ENCODE results near the gene CDKN2B-AS1.

Gene CDKN2B-AS1

DNA sequence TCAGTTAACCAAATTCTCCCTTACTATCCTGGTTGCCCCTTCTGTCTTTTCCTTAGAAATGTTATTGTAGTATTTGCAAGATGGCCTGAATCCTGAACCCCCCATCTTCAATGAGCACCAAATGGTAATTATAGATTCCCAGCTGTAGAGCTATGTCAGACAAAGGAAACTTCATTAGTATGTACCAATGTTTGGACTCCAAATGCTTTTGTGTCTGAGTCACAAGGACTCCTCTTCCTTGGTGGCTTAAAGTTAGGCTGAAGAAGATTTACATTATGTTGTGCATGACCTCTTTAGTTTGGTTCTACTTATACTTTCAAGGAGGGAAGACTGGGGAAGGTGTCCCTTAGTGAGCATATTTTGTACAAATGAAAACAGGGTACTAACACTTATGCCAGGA lies 120.4 kb downstream of the CDKN2B-AS1 start:
- H3K79me2 ChIP-seq (ENCODE audit: control insufficient read depth, insufficient read depth, low read length) = no peaks in the 10 kb centered on the region
- H3K4me2 ChIP-seq (ENCODE audit: low read length) = no peak overlapping the region
- H3K4me3 ChIP-seq (ENCODE audit: low read length) = no peak overlapping the region
- no peaks in the 10 kb centered on the region for H3K36me3 ChIP-seq (ENCODE audit: control insufficient read depth, insufficient read depth, low read length)
- no peak overlapping the region for H2BK5ac ChIP-seq (ENCODE audit: low read length)
- H3K4me1 ChIP-seq (ENCODE audit: control insufficient read depth, low read depth, low read length) = peaks cover 3% of the 10 kb centered on the region
- no peak overlapping the region for H2AK5ac ChIP-seq (ENCODE audit: low read length)
- no peak for DNase-seq
- H4K8ac ChIP-seq (ENCODE audit: low read depth, low read length) = no peak overlapping the region
- H3K27ac ChIP-seq (ENCODE audit: low read depth, low read length) = no peak overlapping the region
- no peak overlapping the region for H2BK120ac ChIP-seq (ENCODE audit: low read depth, low read length)
- no peak overlapping the region for H3K23ac ChIP-seq (ENCODE audit: low read length)
- no peaks in the 10 kb centered on the region for H3K27me3 ChIP-seq (ENCODE audit: insufficient read depth, low read length, poor library complexity)
- H3K4ac ChIP-seq (ENCODE audit: low read depth, low read length) = no peak overlapping the region
- no peak overlapping the region for H4K5ac ChIP-seq (ENCODE audit: low read length)
- H3K79me1 ChIP-seq (ENCODE audit: low read length) = no peaks in the 10 kb centered on the region
- no peak overlapping the region for H3K9ac ChIP-seq (ENCODE audit: low read length)
- no peak overlapping the region for H3K18ac ChIP-seq (ENCODE audit: low read length)
- no peak overlapping the region for H3K56ac ChIP-seq (ENCODE audit: low read length)
- no peak overlapping the region for H2BK15ac ChIP-seq (replicated peaks; ENCODE audit: low read depth)

DNA sequence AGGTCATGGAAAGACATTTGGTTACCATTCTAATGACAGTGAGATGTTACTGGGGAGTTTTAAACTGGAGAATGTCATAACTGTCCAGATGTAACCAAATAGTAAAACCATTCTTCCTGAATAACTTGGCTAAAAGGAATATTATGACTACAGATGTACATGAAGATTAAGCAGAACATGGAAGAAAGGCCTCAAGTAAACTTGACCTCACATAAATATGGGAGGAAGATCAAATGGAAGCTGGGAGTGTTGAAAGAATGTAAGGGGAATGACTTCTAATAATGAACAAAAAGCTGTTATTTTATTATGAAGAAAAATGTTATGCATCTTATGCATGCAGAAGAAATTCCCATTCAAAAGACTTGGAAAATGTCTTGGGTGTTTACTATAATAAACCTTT lies 122.2 kb downstream of the CDKN2B-AS1 start:
- Histone ChIP-seq H3K18ac (ENCODE audit: low read length) (no peak overlapping the region), H2BK120ac (ENCODE audit: low read depth, low read length) (no peak overlapping the region), H3K4ac (ENCODE audit: low read depth, low read length) (no peak overlapping the region), H3K79me2 (ENCODE audit: control insufficient read depth, insufficient read depth, low read length) (no peaks in the 10 kb centered on the region), H3K4me3 (ENCODE audit: low read length) (no peak overlapping the region), H2BK15ac (replicated peaks; ENCODE audit: low read depth) (no peak overlapping the region), H3K23ac (ENCODE audit: low read length) (no peak overlapping the region), H3K56ac (ENCODE audit: low read length) (no peak overlapping the region), H4K8ac (ENCODE audit: low read depth, low read length) (no peak overlapping the region), H3K9ac (ENCODE audit: low read length) (no peak overlapping the region), H3K4me2 (ENCODE audit: low read length) (no peak overlapping the region), H2AK5ac (ENCODE audit: low read length) (no peak overlapping the region), H2BK5ac (ENCODE audit: low read length) (no peak overlapping the region), H3K4me1 (ENCODE audit: control insufficient read depth, low read depth, low read length) (peaks cover 3% of the 10 kb centered on the region), H3K36me3 (ENCODE audit: control insufficient read depth, insufficient read depth, low read length) (no peaks in the 10 kb centered on the region), H3K27me3 (ENCODE audit: insufficient read depth, low read length, poor library complexity) (no peaks in the 10 kb centered on the region), H4K5ac (ENCODE audit: low read length) (no peak overlapping the region), H3K79me1 (ENCODE audit: low read length) (no peaks in the 10 kb centered on the region), H3K27ac (ENCODE audit: low read depth, low read length) (no peak overlapping the region)
- DNase-seq = no peak

DNA sequence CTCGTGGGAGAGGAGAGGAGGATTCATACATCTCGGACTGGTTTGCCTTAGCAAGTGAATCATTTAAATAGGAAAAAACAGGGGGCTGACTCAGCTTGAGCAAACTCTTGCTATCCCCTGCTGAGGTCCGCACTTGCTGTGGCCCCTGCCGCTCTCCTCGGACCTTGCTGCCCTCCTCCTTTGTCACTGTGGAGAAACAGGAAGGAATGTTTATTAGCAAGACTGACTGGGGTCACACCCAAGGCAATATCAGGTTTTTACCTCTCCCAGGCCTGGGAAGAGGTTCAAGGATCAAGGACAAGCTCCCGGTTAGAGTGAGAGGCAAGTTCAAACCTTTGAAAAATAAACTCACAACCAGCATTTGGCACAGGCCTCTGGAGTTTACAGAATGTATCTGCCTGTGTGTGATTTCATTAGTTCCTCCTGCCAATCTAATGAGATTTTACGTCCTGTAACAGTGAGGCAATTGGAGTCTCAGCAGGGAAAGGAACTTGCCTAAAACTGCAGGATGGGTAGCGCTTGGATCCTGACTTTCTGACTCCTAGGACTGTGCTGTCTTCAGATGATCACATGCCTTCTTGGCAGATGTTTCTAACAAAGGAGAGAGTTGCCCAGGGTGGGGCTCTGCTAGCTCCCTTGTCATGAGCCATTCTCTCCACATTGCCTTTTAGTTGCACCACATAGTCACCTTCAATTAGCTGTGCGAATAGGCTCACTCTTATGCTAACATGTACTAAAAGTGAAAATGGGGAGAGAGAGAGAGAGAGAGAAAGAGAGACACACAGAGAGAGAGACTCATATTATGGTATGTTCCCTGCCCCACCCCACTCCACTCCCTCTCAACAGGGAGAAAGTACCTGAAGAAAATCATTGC lies 123.2 kb downstream of the CDKN2B-AS1 start:
- Histone ChIP-seq H3K4me1 (ENCODE audit: control insufficient read depth, low read depth, low read length) (peaks cover 3% of the 10 kb centered on the region), H4K8ac (ENCODE audit: low read depth, low read length) (no peak overlapping the region), H3K9ac (ENCODE audit: low read length) (no peak overlapping the region), H3K27ac (ENCODE audit: low read depth, low read length) (peak overlapping the region; percentile 30), H2AK5ac (ENCODE audit: low read length) (no peak overlapping the region), H3K36me3 (ENCODE audit: control insufficient read depth, insufficient read depth, low read length) (no peaks in the 10 kb centered on the region), H3K4me3 (ENCODE audit: low read length) (no peak overlapping the region), H3K4ac (ENCODE audit: low read depth, low read length) (no peak overlapping the region), H3K79me1 (ENCODE audit: low read length) (no peaks in the 10 kb centered on the region), H3K23ac (ENCODE audit: low read length) (no peak overlapping the region), H3K18ac (ENCODE audit: low read length) (peak overlapping the region; percentile 76), H2BK5ac (ENCODE audit: low read length) (no peak overlapping the region), H4K5ac (ENCODE audit: low read length) (no peak overlapping the region), H2BK15ac (replicated peaks; ENCODE audit: low read depth) (no peak overlapping the region), H3K27me3 (ENCODE audit: insufficient read depth, low read length, poor library complexity) (no peaks in the 10 kb centered on the region), H3K79me2 (ENCODE audit: control insufficient read depth, insufficient read depth, low read length) (no peaks in the 10 kb centered on the region), H3K56ac (ENCODE audit: low read length) (peak overlapping the region; percentile 51), H2BK120ac (ENCODE audit: low read depth, low read length) (no peak overlapping the region), H3K4me2 (ENCODE audit: low read length) (no peak overlapping the region)
- DNase-seq = peak; percentile 70
- WGBS (ENCODE audit: extremely low coverage, insufficient coverage, low lambda C conversion rate) = no CpG with 5 or more reads among the region's 9 CpGs

DNA sequence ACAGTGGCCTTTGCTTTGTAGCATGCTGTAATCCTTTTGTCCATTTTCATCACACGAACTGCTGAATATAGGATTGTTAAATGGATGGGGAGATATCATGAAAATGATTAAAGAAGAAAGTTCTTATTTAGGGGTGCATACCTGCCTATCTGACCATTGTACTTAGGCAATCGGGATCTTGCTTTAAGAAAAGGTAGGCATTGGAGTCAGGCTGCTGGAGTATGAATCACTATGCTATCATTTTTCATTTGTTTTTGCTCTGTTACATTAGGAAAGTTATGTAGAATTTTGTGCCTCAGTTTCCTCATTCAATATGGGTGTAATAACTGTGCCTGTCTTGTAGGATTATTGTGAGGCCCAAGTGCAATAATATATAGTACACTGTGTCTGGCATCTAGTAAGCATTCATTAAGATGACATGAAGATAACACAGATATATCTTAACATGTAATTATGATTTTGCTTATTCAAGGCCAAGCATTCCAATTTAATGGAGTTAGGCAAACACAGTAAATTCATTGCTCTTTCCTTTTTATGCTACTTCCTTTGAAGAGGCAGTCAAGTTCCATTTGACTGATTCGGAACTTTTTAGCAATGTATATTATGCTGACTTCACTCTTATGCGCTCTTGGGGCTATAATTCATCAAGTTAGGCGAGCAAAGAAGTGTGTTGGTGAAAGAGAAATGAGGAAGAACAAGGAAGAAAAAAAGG lies 124.4 kb downstream of the CDKN2B-AS1 start:
- H4K8ac ChIP-seq (ENCODE audit: low read depth, low read length) = no peak overlapping the region
- H3K4me2 ChIP-seq (ENCODE audit: low read length) = no peak overlapping the region
- no peak overlapping the region for H3K27ac ChIP-seq (ENCODE audit: low read depth, low read length)
- H2BK5ac ChIP-seq (ENCODE audit: low read length) = no peak overlapping the region
- H3K27me3 ChIP-seq (ENCODE audit: insufficient read depth, low read length, poor library complexity) = no peaks in the 10 kb centered on the region
- DNase-seq = no peak
- no peak overlapping the region for H3K56ac ChIP-seq (ENCODE audit: low read length)
- no peak overlapping the region for H2BK120ac ChIP-seq (ENCODE audit: low read depth, low read length)
- H3K79me1 ChIP-seq (ENCODE audit: low read length) = no peaks in the 10 kb centered on the region
- no peak overlapping the region for H3K4ac ChIP-seq (ENCODE audit: low read depth, low read length)
- no peak overlapping the region for H3K9ac ChIP-seq (ENCODE audit: low read length)
- no peak overlapping the region for H2BK15ac ChIP-seq (replicated peaks; ENCODE audit: low read depth)
- H3K79me2 ChIP-seq (ENCODE audit: control insufficient read depth, insufficient read depth, low read length) = no peaks in the 10 kb centered on the region
- WGBS (ENCODE audit: extremely low coverage, insufficient coverage, low lambda C conversion rate) = no CpG with 5 or more reads among the region's 5 CpGs
- H3K18ac ChIP-seq (ENCODE audit: low read length) = no peak overlapping the region
- no peak overlapping the region for H3K23ac ChIP-seq (ENCODE audit: low read length)
- H4K5ac ChIP-seq (ENCODE audit: low read length) = no peak overlapping the region
- H2AK5ac ChIP-seq (ENCODE audit: low read length) = no peak overlapping the region
- H3K4me3 ChIP-seq (ENCODE audit: low read length) = no peak overlapping the region
- peaks cover 3% of the 10 kb centered on the region for H3K4me1 ChIP-seq (ENCODE audit: control insufficient read depth, low read depth, low read length)
- no peaks in the 10 kb centered on the region for H3K36me3 ChIP-seq (ENCODE audit: control insufficient read depth, insufficient read depth, low read length)

DNA sequence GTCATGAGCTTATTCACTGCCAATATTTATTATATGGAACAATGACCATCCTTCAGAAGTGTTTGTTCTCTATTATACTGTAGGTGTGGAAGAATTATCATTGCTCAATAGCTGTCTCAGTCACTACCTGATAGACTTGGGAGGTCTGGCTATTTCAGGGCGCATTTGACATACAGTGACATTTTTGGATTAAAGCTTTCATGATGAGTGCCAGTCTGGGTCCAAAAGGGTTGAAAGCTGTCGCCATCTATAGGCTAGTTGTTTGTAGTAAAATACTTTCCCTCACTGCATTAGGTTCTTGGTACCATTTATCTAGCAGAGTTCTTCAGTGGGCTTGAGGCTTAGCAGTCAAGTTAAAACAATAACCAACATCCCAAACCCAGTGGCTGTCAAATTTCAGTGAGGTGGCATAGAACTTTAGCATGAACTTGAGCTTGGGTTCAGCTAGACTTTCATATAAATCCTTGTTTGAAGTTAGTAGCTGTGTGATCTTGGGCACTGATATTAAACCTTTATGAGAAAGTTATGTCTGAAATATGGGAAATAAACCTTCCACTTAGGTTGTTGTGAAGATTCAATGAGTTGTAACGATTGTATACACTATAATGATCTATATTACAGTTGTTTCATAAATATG lies 125.0 kb downstream of the CDKN2B-AS1 start:
- DNase-seq = peak; percentile 63

More for the DNA sequence above, 125.0 kb downstream of the CDKN2B-AS1 start:
- no peak overlapping the region for H3K56ac ChIP-seq (ENCODE audit: low read length)
- no peak overlapping the region for H4K5ac ChIP-seq (ENCODE audit: low read length)
- no peak overlapping the region for H3K4ac ChIP-seq (ENCODE audit: low read depth, low read length)
- H3K27me3 ChIP-seq (ENCODE audit: insufficient read depth, low read length, poor library complexity) = no peaks in the 10 kb centered on the region
- no peak overlapping the region for H2AK5ac ChIP-seq (ENCODE audit: low read length)
- no peak overlapping the region for H3K9ac ChIP-seq (ENCODE audit: low read length)
- H2BK15ac ChIP-seq (replicated peaks; ENCODE audit: low read depth) = peak overlapping the region; percentile 45
- WGBS (ENCODE audit: extremely low coverage, insufficient coverage, low lambda C conversion rate) = no CpG with 5 or more reads among the region's 3 CpGs
- no peak overlapping the region for H3K4me2 ChIP-seq (ENCODE audit: low read length)
- no peaks in the 10 kb centered on the region for H3K79me1 ChIP-seq (ENCODE audit: low read length)
- H3K4me1 ChIP-seq (ENCODE audit: control insufficient read depth, low read depth, low read length) = peaks cover 3% of the 10 kb centered on the region
- H2BK5ac ChIP-seq (ENCODE audit: low read length) = no peak overlapping the region
- H3K79me2 ChIP-seq (ENCODE audit: control insufficient read depth, insufficient read depth, low read length) = no peaks in the 10 kb centered on the region
- H3K27ac ChIP-seq (ENCODE audit: low read depth, low read length) = no peak overlapping the region
- H4K8ac ChIP-seq (ENCODE audit: low read depth, low read length) = no peak overlapping the region
- H3K36me3 ChIP-seq (ENCODE audit: control insufficient read depth, insufficient read depth, low read length) = no peaks in the 10 kb centered on the region
- no peak overlapping the region for H3K4me3 ChIP-seq (ENCODE audit: low read length)
- no peak overlapping the region for H3K18ac ChIP-seq (ENCODE audit: low read length)
- no peak overlapping the region for H2BK120ac ChIP-seq (ENCODE audit: low read depth, low read length)
- no peak overlapping the region for H3K23ac ChIP-seq (ENCODE audit: low read length)

Measured in mesendoderm (in vitro differentiated cells).